HG03565 (cell line): ENCODE measurements around the gene TRIO.

Experiments
- ATAC-seq: cut with Tn5 transposase; IDR thresholded peaks from one replicate; pipeline ENCODE4 v1.9.1; 2021; ENCODE audit warnings: mild to moderate bottlenecking, moderate library complexity; ENCODE audit not compliant: unreplicated experiment

Gene TRIO

GRCh38 chr5:14492331-14492964, 349.3 kb downstream of the TRIO start:
- no peak for ATAC-seq

DNA sequence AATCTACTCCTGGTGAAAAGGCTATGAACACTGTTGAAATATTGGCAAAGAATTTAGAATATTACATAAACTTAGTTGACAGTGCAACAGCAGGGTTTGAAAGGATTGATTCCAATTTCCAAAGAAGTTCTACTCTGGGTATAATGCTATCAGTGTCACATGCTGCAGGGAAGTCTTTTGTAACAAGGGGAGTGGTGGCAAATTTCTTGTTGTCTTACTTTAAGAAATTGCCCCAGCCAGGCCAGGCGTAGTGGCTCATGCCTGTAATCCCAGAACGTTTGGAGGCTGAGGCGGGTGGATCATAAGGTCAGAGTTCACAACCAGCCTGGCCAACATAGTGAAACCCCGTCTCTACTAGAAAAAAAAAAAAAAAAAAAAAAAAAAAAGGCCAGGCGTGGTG, 352.2 kb downstream of the TRIO start:
- no peak for ATAC-seq

GRCh38 chr5:14497311-14497710, 354.2 kb downstream of the TRIO start:
- no peak for ATAC-seq

DNA sequence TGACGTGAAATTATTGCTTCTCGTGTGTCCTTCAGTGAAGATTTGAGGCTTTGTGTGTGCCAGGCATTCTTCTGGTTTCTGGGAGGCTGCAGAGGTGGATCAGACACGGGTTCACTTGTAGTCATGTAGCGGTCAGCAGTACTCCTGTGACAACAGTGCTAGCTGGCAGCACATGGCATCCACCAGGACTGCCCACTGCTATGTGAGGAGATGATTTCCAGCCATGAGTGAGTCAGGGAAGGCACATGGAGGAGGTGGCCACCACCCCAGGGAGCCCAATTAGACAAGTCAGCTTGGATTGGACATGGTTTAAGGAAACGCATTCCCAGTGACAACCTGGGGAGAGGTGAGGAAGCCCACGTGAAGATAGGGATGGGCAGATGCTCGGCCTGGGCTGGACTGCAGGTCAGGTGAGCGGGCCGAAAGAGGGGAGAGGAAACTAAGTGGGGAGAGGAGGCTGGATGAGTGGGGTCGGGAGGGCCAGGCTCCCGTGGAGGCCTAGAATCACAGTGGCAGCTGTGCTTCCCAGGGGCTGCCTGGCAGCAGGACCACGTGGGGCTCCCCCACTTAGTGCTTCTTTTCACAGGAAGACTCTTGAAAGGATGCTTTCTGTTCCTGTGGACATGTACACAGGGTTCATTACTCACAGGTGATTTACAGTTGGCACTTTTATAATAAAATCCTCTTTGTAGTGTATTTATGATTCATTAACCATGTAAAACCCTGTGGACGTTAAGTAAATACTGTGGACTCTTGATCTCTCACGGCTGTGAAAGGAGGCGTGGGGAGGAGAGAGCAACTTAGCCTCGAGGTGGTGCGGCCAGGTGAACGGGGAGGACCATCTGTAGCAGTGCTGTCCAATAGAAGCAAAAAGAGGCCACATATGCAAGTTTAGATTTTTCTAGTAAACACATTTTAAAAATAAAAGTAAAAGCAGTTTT, 358.5 kb downstream of the TRIO start:
- no peak for ATAC-seq

GRCh38 chr5:14502294-14502690, 359.1 kb downstream of the TRIO start:
- no peak for ATAC-seq

DNA sequence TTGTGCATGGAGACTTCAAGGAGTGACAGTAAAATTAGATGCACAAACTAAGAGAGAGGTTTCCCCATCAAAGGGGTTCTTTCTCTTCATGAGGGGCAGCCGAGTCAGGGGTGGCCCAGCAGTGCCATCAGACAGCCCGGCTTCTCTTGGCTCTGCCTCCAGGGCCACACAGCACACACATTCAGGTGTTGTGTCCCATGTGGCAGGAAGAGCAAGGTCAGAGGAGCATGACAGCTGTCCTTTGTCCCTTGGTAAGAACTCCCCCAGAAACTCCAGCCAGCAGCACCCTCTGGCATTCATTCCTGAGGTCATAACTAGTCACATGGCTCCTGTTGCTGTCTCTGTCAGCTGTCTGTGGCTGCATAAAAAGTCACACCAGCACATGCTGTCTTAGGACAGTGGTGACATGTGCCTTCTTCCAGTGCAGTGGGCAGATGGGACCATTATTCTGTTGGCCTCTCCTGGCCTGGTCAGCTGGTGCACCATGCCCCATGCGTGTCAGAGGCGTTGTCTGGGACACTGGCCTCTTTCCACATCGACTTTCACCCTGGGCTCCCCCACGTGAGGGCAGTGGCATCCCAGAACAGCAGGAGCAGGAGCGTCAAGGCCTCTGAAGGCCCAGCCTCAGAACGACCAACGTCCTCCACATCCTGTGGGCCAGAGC, 360.0 kb downstream of the TRIO start:
- no peak for ATAC-seq

GRCh38 chr5:14503681-14504331, 360.7 kb downstream of the TRIO start:
- no peak for ATAC-seq

DNA sequence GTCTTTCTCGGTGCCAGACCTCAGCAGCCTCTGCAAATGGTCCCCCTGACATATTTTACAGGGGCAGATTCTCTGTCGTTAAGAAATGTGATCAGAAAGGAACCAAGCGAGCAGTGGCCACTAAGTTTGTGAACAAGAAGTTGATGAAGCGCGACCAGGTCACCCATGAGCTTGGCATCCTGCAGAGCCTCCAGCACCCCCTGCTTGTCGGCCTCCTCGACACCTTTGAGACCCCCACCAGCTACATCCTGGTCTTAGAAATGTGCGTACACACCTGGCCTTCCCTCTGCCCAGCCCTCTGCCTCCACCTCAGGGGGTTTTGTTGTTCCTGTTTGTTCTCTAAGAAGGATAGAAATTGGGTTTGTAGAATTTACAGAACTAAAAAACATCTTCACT, 361.2 kb downstream of the TRIO start:
- ATAC-seq: no peak

GRCh38 chr5:14504816-14505215, 361.7 kb downstream of the TRIO start:
- no peak for ATAC-seq

- ATAC-seq: no peak
Measured at GRCh38 chr5:14505310-14506139, 362.4 kb downstream of the TRIO start.

DNA sequence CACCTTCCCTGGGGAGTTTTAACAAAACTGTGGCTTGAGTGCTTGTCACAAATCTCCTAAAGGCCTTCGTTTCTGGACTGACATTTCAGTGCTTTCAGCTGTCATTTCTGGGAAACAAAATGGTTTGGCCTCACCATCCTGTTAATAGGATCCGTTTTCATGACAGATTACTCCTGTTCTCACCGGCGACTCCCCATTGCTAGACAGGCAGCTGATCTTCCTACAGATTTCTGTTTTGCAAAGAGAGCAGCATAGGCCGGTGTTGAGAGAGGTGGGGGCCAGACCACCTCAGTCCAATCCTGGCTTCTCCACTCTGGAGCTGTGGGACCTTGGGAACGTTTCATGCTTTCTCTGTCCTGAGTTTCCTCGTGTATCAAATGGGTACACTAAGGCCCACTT, 363.0 kb downstream of the TRIO start:
- ATAC-seq: no peak

DNA sequence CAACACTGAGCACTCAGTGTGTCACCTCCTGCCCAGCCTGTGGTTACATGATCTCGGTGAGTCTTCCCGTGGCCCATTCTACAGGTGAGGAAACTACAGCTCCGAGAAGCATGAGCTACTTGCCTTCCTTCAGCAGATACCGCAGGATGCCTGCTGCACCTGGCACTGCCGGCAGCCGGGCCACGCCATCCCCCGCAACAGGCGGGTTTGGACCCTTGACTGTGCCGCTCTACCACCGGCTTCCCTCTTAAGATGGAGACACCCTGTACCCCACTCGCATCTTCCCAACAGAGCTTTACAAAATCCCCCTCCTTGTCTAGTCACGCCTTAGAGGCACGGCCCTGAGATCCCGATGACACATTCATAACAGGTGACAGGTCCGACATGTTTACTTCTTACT, 363.5 kb downstream of the TRIO start:
- ATAC-seq: no peak

- no peak for ATAC-seq
Measured at GRCh38 chr5:14507156-14507941, 364.2 kb downstream of the TRIO start.

DNA sequence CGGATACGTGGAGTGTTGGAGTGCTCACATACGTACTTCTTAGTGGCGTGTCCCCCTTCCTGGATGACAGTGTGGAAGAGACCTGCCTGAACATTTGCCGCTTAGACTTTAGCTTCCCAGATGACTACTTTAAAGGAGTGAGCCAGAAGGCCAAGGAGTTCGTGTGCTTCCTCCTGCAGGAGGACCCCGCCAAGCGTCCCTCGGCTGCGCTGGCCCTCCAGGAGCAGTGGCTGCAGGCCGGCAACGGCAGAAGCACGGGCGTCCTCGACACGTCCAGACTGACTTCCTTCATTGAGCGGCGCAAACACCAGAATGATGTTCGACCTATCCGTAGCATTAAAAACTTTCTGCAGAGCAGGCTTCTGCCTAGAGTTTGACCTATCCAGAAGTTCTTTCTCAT, 364.9 kb downstream of the TRIO start:
- no peak for ATAC-seq

GRCh38 chr5:14509556-14509955, 366.4 kb downstream of the TRIO start:
- ATAC-seq: no peak

GRCh38 chr5:14510156-14510734, 367.1 kb downstream of the TRIO start:
- no peak for ATAC-seq

GRCh38 chr5:14510880-14511279, 367.7 kb downstream of the TRIO start:
- ATAC-seq: no peak

- ATAC-seq: no peak
Measured at GRCh38 chr5:14512574-14512973, 369.4 kb downstream of the TRIO start.

GRCh38 chr5:14513266-14513665, 370.1 kb downstream of the TRIO start:
- no peak for ATAC-seq
